ENCODE results near the gene PXK.

DNA sequence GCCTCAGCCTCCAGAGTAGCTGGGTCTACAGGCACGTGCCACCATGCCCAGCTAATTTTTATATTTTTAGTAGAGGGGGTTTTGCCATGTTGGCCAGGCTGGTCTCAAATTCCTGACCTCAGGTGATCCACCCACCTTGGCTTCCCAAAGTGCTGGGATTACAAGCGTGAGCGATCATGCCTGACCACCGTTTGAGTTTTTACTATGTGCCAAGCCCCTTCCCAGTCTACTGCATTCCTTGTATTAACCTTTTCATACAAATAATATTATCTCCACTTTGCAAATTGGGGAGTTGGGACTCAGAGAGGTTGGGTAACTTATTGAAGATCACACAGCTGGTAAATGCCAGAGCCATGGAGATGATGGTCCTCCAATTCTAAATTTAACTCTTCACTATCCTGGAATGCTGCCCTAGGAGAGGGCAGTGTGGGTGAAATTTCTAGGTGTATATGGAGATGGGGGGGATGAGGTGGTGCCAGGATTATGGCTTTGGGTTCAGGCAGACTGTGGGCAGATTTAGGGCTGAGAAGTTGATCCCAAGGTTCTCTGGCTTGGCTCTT is 1.0 kb upstream of the PXK start:
- TF ChIP-seq, protein P1, sequence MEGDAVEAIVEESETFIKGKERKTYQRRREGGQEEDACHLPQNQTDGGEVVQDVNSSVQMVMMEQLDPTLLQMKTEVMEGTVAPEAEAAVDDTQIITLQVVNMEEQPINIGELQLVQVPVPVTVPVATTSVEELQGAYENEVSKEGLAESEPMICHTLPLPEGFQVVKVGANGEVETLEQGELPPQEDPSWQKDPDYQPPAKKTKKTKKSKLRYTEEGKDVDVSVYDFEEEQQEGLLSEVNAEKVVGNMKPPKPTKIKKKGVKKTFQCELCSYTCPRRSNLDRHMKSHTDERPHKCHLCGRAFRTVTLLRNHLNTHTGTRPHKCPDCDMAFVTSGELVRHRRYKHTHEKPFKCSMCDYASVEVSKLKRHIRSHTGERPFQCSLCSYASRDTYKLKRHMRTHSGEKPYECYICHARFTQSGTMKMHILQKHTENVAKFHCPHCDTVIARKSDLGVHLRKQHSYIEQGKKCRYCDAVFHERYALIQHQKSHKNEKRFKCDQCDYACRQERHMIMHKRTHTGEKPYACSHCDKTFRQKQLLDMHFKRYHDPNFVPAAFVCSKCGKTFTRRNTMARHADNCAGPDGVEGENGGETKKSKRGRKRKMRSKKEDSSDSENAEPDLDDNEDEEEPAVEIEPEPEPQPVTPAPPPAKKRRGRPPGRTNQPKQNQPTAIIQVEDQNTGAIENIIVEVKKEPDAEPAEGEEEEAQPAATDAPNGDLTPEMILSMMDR (IDR thresholded peaks at IDR 0.05), result no peak
- no peak for TF ChIP-seq POLR2A (IDR thresholded peaks at IDR 0.05)
